ENCODE results near the gene AXIN1.
A peak's percentile ranks its signal among the peaks of the same experiment; 100 is the strongest.

The AXIN1 gene

GRCh38 chr16:242281-242680, 110.2 kb downstream of the AXIN1 start:
- no peak for DNase-seq (ENCODE audit: low read depth in 2 of 2)
- no peak overlapping the region for H3K4me3 ChIP-seq (replicated peaks in 1 of 2; ENCODE audit: low read depth in 2 of 2, low read length in 2 of 2)

GRCh38 chr16:240559-240958, 112.0 kb downstream of the AXIN1 start:
- no peak for TF ChIP-seq CTCF (IDR thresholded peaks at IDR 0.05; ENCODE audit: low read depth, low read length)
- H3K4me3 ChIP-seq (replicated peaks in 1 of 2; ENCODE audit: low read depth in 2 of 2, low read length in 2 of 2): no peak overlapping the region
- DNase-seq (ENCODE audit: low read depth in 2 of 2): no peak

More at GRCh38 chr16:242281-242680, 110.2 kb downstream of the AXIN1 start:
- no peak for TF ChIP-seq CTCF (IDR thresholded peaks at IDR 0.05; ENCODE audit: low read depth, low read length)

- no peak for TF ChIP-seq CTCF (IDR thresholded peaks at IDR 0.05; ENCODE audit: low read depth, low read length)
Measured at GRCh38 chr16:239948-240277, 112.6 kb downstream of the AXIN1 start.

More at GRCh38 chr16:239948-240277, 112.6 kb downstream of the AXIN1 start:
- DNase-seq (ENCODE audit: low read depth in 2 of 2): peak in 1 of 2 donors; percentile 31
- H3K4me3 ChIP-seq (replicated peaks in 1 of 2; ENCODE audit: low read depth in 2 of 2, low read length in 2 of 2): no peak overlapping the region
